LNCAP (cell line): Measurements from ENCODE around the gene BOLA2.
"Not testable (repeated sequence)": the region's sequence is repeated elsewhere in the genome, so short reads cannot be mapped to it uniquely, and the experiment has no call there.

ENCODE experiments used
- CTCF ChIP-seq: fragments of 450-650 bp; IDR thresholded peaks from 2 replicates; pipeline ENCODE4 v1.5.1; 2017; ENCODE audit warnings: mild to moderate bottlenecking

BOLA2 gene

GRCh38 chr16:29454269-29454668, at the start of gene BOLA2, which contains the start of gene SLX1B:
Gene BOLA2 (minus strand): TSS chr16:29454351. CDS start chr16:29454253, 98 bp downstream.
Gene SLX1B (plus strand): TSS chr16:29454533.
- TF ChIP-seq CTCF, result not testable (repeated sequence)

DNA sequence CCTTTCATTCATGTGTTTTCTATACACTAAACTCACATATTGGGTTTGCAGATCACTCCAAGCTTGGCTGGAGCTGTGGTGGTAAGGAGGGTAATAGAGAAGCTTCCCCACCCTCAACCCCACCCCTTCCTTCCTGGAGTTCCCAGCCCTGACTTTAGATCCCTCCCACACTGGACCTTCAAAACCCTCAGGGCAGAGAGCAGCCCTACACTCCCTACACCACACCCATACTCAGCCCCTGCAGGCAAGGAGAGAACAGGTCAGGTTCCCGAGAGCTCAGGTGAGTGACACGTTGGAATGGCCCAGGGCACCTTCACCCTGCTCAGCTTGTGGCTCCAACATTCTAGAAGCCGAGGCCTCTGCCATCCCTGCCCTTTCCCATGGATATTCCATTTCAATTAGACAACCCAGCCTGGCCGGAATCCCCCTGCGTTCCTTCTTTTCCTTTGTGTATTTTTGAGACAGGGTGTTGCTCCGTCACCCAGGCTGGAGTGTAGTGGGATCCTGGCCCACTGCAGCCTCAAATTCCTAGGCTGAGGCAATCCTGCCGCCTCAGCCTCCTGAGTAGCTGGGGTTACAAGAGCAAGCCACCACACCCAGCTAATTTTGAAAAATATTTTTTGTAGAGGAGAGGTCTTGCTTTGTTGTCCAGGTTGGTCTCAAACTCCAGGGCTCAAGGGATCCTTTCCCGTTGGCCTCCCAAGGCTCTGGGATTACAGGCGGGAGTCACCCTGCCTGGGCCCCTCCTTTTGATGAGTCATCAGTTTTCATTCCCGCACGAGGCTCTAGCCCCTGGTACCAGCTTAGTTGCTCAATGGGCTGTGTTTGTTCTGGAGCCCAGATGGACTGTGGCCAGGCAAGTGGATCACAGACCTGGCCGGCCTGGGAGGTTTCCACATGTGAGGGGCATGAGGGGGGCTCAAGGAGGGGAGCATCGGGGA, 5.8 kb upstream of the BOLA2 start, which contains the start of gene SULT1A4:
SULT1A4 (plus strand) TSS at position 208 of the 941 bp plus-strand sequence. CDS start 1,473 bp downstream, outside the sequence.
- TF ChIP-seq CTCF, result not testable (repeated sequence)
